B cell (primary cell): ENCODE results near the gene LUZP1. TPM values are rescaled to one million over a fixed set of nuclear protein-coding genes. Genes with fewer than 3 reads are reported as not detected.

Source experiments
- ATAC-seq: fragments of 200-7000 bp; cut with Tn5 transposase; one replicate; pipeline ENCODE4 v1.10.0; 2021; ENCODE audit warnings: low read depth, mild to moderate bottlenecking, moderate number of reproducible peaks, moderate library complexity
- CTCF ChIA-PET: fragments of 350-600 bp; sonication (Branson Sonifier 250); formaldehyde crosslinking; loops from one replicate; lab custom pipeline; 2021; ENCODE audit warnings: antibody characterized with exemption, inconsistent platforms; lab: Charles Lee
- POLR2A ChIA-PET: fragments of 350-600 bp; sonication (Branson Sonifier 250); formaldehyde crosslinking; loops from one replicate; lab custom pipeline; 2021; ENCODE audit warnings: antibody characterized with exemption; lab: Charles Lee
- DNase-seq: peaks from one replicate; pipeline ENCODE4 v3.0.0; 2013
- H2AFZ ChIP-seq: 2 replicates; pipeline ENCODE4 v1.6.1; 2012; ENCODE audit warnings: mild to moderate bottlenecking, low read depth, low read length; ENCODE audit not compliant: insufficient read depth, poor library complexity, severe bottlenecking
- H3K27ac ChIP-seq, 2 donors: 1 replicate in 1 of 2; 2 replicates in 1 of 2; pipeline ENCODE4 v1.5.1; 2012 to 2013; ENCODE audit warnings: low read length in 2 of 2, mild to moderate bottlenecking in 2 of 2, moderate library complexity in 1 of 2
- H3K27me3 ChIP-seq, 4 experiments: fragments of 200-600 bp in 1 of 4; sonication (generic) in 1 of 4; replicated peaks in 1 of 4; 1 replicate in 2 of 4; 2 replicates in 2 of 4; pipeline versions ENCODE4 v1.6.1 to v1.7.0; 2013 to 2016; ENCODE audit warnings: low read length in 3 of 4, mild to moderate bottlenecking in 2 of 4, mixed read lengths in 1 of 4, moderate library complexity in 1 of 4; ENCODE audit not compliant: insufficient read depth in 4 of 4, control insufficient read depth in 3 of 4; ENCODE audit errors: control extremely low read depth in 1 of 4
- H3K36me3 ChIP-seq, 2 experiments: replicated peaks in 1 of 2; 1 replicate in 1 of 2; 2 replicates in 1 of 2; pipeline versions ENCODE4 v1.6.1 to v1.7.1; 2013; ENCODE audit warnings: low read length in 1 of 2; ENCODE audit not compliant: insufficient read depth in 2 of 2, control insufficient read depth in 1 of 2; ENCODE audit errors: control extremely low read depth in 1 of 2, extremely low read depth in 1 of 2
- H3K4me1 ChIP-seq, 2 donors: fragments of 200-600 bp in 1 of 2; sonication (generic) in 1 of 2; 1 replicate in 1 of 2; 2 replicates in 1 of 2; pipeline versions ENCODE4 v1.5.1 to v1.6.1; 2013 to 2017; ENCODE audit warnings: low read length in 2 of 2; ENCODE audit not compliant: control insufficient read depth in 2 of 2, insufficient read depth in 2 of 2
- H3K4me2 ChIP-seq: replicated peaks from 2 replicates; pipeline ENCODE3; 2012; ENCODE audit warnings: mild to moderate bottlenecking, low read depth, low read length; ENCODE audit not compliant: poor library complexity, severe bottlenecking
- H3K4me3 ChIP-seq, 5 experiments: fragments of 200-600 bp in 1 of 5; sonication (generic) in 1 of 5; 1 replicate in 3 of 5; 2 replicates in 2 of 5; pipeline versions ENCODE4 v1.5.1 to v1.7.0; 2011 to 2016; ENCODE audit warnings: low read length in 4 of 5, mild to moderate bottlenecking in 4 of 5, low read depth in 2 of 5, control low read depth in 1 of 5, moderate library complexity in 1 of 5; ENCODE audit not compliant: insufficient read depth in 1 of 5; ENCODE audit errors: control extremely low read depth in 1 of 5, extremely low read depth in 1 of 5
- H3K79me2 ChIP-seq: fragments of 200-600 bp; sonication (generic); one replicate; pipeline ENCODE4 v1.6.0; 2016; ENCODE audit warnings: low read length; ENCODE audit not compliant: control insufficient read depth, insufficient read depth
- H3K9ac ChIP-seq: fragments of 200-600 bp; sonication (generic); 2 replicates; pipeline ENCODE4 v1.6.1; 2017; ENCODE audit warnings: mild to moderate bottlenecking, low read length, moderate library complexity
- H3K9me3 ChIP-seq, 3 donors: one replicate each; pipeline versions ENCODE4 v1.6.1 to v1.7.1; 2013; ENCODE audit warnings: low read length in 2 of 3; ENCODE audit not compliant: control insufficient read depth in 2 of 3, insufficient read depth in 1 of 3; ENCODE audit errors: control extremely low read depth in 1 of 3
- H4K20me1 ChIP-seq: 2 replicates; pipeline ENCODE4 v1.6.0; 2012; ENCODE audit warnings: mild to moderate bottlenecking, low read length; ENCODE audit not compliant: insufficient read depth, control insufficient read depth, poor library complexity, severe bottlenecking
- H3K27ac Mint-ChIP-seq: one replicate; pipeline ENCODE4 v1.8.0; 2021; ENCODE audit warnings: mixed read lengths
- H3K27me3 Mint-ChIP-seq: one replicate; pipeline ENCODE4 v1.8.0; 2021; ENCODE audit warnings: mixed read lengths
- H3K4me1 Mint-ChIP-seq: one replicate; pipeline ENCODE4 v1.8.0; 2021; ENCODE audit warnings: mixed read lengths
- H3K4me3 Mint-ChIP-seq: one replicate; pipeline ENCODE4 v1.8.0; 2021; ENCODE audit warnings: mixed read lengths
- H3K9me3 Mint-ChIP-seq: one replicate; pipeline ENCODE4 v1.8.0; 2022; ENCODE audit warnings: mixed read lengths; ENCODE audit not compliant: insufficient read depth
- EZH2 ChIP-seq: IDR thresholded peaks from 2 replicates; pipeline ENCODE4 v1.6.1; 2012; ENCODE audit warnings: borderline replicate concordance, low read depth, mild to moderate bottlenecking, moderate library complexity, low read length; ENCODE audit not compliant: insufficient read depth, poor library complexity, severe bottlenecking
- WGBS: methylation state at CpG from one replicate; pipeline ENCODE4 v1.1.5; 2013; ENCODE audit warnings: missing lambda C conversion rate; ENCODE audit not compliant: insufficient coverage; 5-methylcytosine and 5-hydroxymethylcytosine counted together
- intact Hi-C: fragments of 100-400 bp; cut with micrococcal nuclease; formaldehyde crosslinking; loops from one replicate; pipeline ENCODE4 v1.10.0; 2022
- polyA plus RNA-seq: library from polyadenylated mRNA; depleted of rRNA; stranded (reverse); fragments of >200 nt; gene quantifications from 2 replicates; pipeline ENCODE4 v1.2.3, GENCODE V29; 2012
- total RNA-seq, 2 donors: library from RNA; stranded (reverse); fragments of 120-200 nt in 1 of 2; gene quantifications; 1 replicate in 1 of 2; 2 replicates in 1 of 2; pipeline versions ENCODE4 v1.2.3 to v1.2.4, GENCODE V29; 2013 to 2022
- TF ChIP-seq, protein P1 (sequence below): fragments of 200-600 bp; IDR thresholded peaks from one replicate; pipeline ENCODE4 v1.8.0; 2022; ENCODE audit warnings: antibody characterized with exemption, mild to moderate bottlenecking

Gene LUZP1
- total and polyA plus RNA-seq, 2 donors (not counting 1 experiment from before 2014, with no cell fraction given), result 2.0 to 12.9 TPM

DNA sequence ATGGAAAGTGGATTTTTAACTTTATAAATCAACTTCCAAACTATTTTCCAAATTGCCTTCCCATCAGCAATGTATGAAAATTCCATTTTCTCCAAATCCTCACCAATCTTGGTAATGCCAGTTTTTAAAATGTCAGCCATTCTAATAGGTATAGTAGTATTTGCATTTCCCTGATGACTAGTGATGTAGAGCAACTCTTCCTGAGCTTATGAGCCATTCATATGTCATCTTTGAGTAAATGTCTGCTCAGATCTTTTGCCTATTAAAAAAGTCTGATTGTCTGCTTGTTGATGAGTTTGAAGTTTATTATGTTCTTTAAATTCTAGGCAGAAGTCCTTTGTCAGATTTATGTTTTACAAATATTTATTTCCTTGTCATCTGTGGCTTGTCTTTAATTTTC is 94.6 kb downstream of the LUZP1 start:
- DNase-seq (no peak), ATAC-seq (no peak)
- Histone ChIP-seq H4K20me1 (no peaks in the 10 kb centered on the region), H3K9me3 (no peaks in the 10 kb centered on the region), H3K36me3 (peaks cover 13 to 43% of the 10 kb centered on the region in 2 experiments), H3K27me3 (no peaks in the 10 kb centered on the region), H3K4me1 (no peaks in the 10 kb centered on the region), H3K9ac (no peak overlapping the region), H3K27ac (no peak overlapping the region), H3K79me2 (no peaks in the 10 kb centered on the region), H3K4me3 (no peak overlapping the region), H3K4me2 (no peak overlapping the region), H2AFZ (no peak overlapping the region)
- no peaks in the 10 kb centered on the region for H3K4me1 Mint-ChIP-seq
- intact Hi-C loops, result no loop called here
- no peaks in the 10 kb centered on the region for H3K27me3 Mint-ChIP-seq
- no peaks in the 10 kb centered on the region for H3K9me3 Mint-ChIP-seq
- TF ChIP-seq EZH2, result no peak
- TF ChIP-seq, protein P1, sequence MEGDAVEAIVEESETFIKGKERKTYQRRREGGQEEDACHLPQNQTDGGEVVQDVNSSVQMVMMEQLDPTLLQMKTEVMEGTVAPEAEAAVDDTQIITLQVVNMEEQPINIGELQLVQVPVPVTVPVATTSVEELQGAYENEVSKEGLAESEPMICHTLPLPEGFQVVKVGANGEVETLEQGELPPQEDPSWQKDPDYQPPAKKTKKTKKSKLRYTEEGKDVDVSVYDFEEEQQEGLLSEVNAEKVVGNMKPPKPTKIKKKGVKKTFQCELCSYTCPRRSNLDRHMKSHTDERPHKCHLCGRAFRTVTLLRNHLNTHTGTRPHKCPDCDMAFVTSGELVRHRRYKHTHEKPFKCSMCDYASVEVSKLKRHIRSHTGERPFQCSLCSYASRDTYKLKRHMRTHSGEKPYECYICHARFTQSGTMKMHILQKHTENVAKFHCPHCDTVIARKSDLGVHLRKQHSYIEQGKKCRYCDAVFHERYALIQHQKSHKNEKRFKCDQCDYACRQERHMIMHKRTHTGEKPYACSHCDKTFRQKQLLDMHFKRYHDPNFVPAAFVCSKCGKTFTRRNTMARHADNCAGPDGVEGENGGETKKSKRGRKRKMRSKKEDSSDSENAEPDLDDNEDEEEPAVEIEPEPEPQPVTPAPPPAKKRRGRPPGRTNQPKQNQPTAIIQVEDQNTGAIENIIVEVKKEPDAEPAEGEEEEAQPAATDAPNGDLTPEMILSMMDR, result no peak
- ChIA-PET CTCF (no interaction called here), POLR2A (no interaction called here)
- no peak overlapping the region for H3K27ac Mint-ChIP-seq
- no peak overlapping the region for H3K4me3 Mint-ChIP-seq

DNA sequence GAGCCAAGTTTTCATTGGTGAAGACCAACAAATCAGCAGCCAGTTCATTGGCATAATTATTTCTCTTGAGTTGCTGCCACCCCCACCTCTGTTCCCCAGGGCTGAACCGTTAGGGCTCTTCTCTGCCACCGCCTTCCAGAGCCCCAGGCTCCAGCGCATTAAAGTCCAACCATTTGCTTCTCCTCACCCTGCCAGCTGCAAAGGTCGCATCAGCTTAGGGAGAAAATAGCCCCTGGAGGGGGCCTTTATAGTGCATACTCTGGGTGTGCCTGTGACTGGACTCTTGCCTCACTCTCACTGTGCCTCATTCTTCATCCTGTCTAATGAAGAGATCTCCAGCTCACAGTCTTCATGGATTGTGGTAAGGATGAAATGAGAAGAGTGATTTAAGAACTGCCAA is 99.0 kb downstream of the LUZP1 start:
- H3K36me3 ChIP-seq, result peaks cover 17 to 55% of the 10 kb centered on the region in 2 experiments
- no peak for DNase-seq
- no peak overlapping the region for H3K27ac ChIP-seq
- ChIA-PET CTCF (interaction anchor here (1.2 kb wide), 1 partner anchor 115 kb away, joined by 3 read pairs; no protein-coding TSS in a partner anchor), POLR2A (no interaction called here)
- Mint-ChIP-seq H3K27me3 (no peaks in the 10 kb centered on the region), H3K4me1 (no peaks in the 10 kb centered on the region), H3K9me3 (no peaks in the 10 kb centered on the region), H3K4me3 (no peak overlapping the region), H3K27ac (no peak overlapping the region)
- intact Hi-C loops, result no loop called here
- H3K79me2 ChIP-seq, result no peaks in the 10 kb centered on the region
- H4K20me1 ChIP-seq, result no peaks in the 10 kb centered on the region
- TF ChIP-seq, protein P1, result no peak
- no peak for TF ChIP-seq EZH2
- no peaks in the 10 kb centered on the region for H3K4me1 ChIP-seq
- no CpG with 5 or more reads among the region's 4 CpGs for WGBS
- H2AFZ ChIP-seq, result no peak overlapping the region
- H3K9ac ChIP-seq, result no peak overlapping the region
- H3K9me3 ChIP-seq, result no peaks in the 10 kb centered on the region
- no peaks in the 10 kb centered on the region for H3K27me3 ChIP-seq
- H3K4me2 ChIP-seq, result no peak overlapping the region
- no peak for ATAC-seq
- H3K4me3 ChIP-seq, result no peak overlapping the region
